Activated CD8-positive, alpha-beta memory T cell treated with anti-CD3 and anti-CD28 coated beads for 36 hours (primary cell): Measurements from ENCODE around the gene MTG1. TPM values are rescaled to one million over a fixed set of nuclear protein-coding genes. Genes with fewer than 3 reads are reported as not detected.
"Not testable (repeated sequence)": the region's sequence is repeated elsewhere in the genome, so short reads cannot be mapped to it uniquely, and the experiment has no call there.

Experiments
- CTCF ChIA-PET: fragments of 350-600 bp; sonication (Branson Sonifier 250); formaldehyde crosslinking; loops from one replicate; lab custom pipeline; 2021; ENCODE audit warnings: antibody characterized with exemption; lab: Charles Lee
- POLR2A ChIA-PET: fragments of 350-600 bp; sonication (Branson Sonifier 250); formaldehyde crosslinking; loops from one replicate; lab custom pipeline; 2021; ENCODE audit warnings: antibody characterized with exemption; lab: Charles Lee
- total RNA-seq, 2 experiments: library from RNA; stranded (reverse); gene quantifications; one replicate each; pipeline ENCODE4 v1.2.3, GENCODE V29; 2021

The MTG1 gene
- total RNA-seq, 2 experiments from 2014 or later, result 54.2 to 54.7 TPM

DNA sequence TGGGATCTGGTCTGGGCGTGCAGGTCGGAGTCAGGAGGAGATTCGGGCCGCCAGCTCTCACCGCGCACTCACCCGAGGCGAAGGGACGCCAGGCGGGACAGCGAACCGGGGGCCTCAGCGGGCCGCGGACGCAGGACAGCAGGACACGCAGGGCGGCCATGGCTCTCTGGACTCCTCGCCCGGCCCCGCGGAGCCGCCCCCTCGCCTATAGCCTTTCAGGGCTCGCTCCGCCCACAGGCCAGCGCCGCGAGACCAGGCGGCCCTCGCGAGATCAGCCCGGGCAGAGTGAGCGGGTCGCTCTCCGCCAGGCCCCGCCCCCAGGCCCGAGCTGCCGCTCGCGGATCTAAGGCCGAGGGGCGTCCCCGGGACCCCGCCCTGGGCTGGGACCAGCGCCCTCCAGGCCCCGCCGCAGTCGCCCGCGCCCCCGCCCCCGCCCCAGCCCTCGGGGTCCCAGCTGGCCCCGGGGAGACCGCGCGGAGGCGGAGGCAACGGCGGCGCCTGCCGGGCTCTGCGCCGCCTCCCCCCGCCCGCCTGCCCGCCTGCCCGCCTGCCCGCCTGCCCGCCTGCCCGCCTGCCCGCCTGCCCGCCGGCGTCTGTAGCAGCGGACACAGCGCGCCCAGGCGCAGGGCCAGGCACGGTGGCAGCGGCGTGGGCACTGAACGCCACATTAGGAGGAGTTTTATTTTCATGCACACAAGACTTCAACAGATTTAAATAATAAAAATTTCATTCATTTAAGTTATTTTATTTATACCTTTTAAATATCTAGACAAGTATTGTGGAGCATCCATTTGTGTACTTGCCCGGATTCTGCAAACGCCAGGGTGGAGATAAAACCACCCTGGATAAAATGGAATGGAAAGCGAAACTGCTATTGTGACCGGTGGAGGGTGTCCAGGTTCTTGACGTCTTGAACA is 20.5 kb upstream of the MTG1 start, which contains the start of gene ECHS1:
TSS of gene ECHS1 (minus strand) at position 181 of the 917 bp plus-strand sequence. CDS start at position 160, 21 bp downstream.
- ChIA-PET CTCF (interaction anchor here (1.3 kb wide), 1 partner anchor 44 kb away, joined by 4 read pairs; no protein-coding TSS in a partner anchor), POLR2A (interaction anchor here (0.6 kb wide), 1 partner anchor 9 kb away, joined by 3 read pairs; no protein-coding TSS in a partner anchor)

DNA sequence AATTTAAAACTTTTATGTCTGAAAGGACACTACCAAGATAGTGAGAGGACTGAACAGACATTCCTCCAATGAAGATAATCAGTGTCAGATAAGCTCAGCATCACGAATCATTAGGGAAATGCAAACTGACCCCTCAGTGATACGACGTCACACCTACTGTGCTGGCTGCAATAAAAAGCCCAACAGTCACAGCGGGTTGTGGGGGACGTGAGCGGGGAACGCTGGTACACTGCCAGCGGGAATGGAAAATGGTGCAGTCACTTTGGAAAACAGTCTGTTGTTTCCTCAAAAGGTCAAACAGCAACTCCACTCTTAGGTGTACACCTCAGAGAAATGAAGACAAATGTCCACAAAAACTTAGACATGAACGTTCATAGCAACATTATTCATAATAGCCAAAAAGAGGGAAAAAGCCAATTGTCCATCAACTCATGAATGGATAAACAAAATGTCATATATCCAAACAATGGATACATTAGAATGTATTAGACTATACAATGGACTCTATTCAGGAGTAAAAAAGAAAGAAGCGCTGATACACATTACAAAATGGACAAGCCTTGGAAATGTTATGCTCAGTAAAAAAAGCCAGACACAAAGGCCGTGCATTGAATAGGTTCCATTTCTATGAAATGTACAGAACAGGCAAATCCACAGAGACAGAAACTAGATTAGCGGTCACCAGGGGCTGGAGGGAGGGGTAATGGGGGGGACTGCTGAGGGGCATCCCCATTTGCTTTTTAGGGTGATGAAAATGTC is 18.4 kb upstream of the MTG1 start:
- POLR2A ChIA-PET, result no interaction called here
- CTCF ChIA-PET, result no interaction called here

- CTCF ChIA-PET, POLR2A ChIA-PET: not testable (repeated sequence)
Observed at GRCh38 chr10:133376183-133376582, 17.8 kb upstream of the MTG1 start.

DNA sequence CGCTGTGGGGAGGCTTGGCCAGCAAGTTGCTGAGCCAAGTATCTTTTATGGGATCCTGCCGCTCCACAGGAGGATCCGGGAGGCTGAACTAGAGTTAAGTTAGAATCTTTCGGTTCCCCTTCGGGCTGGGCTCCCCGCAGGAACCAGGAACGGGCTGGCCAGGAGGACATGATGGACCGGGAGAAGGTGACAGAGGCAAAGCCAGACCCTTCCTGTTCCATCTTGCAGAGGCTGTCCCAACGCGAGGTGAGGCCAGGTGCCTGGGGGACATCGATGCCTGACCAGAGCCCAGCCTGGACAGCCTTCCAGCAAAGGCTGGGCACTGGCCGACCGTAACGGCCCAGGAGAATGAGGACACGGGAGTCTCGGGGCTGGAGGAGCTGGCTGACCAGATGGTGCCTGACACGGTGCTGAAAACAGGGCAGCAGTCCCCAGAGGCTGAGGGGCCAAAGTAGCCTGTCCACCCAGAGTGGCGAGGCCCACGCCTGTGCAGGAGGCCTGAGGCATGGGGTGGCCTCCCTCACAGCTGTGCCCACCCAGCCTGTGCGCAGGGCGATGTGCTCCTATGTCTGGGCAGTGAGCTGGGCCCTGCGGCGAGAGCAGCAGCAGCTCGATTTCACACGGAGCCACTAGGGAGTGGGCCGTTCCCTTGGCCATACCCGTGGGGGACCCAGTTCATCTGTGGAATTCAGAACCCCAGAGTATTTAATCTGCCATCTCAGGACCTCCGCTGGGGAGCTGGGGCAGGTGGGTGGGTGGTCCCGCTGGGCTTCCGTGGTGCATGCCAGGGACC is 16.7 kb upstream of the MTG1 start:
- ChIA-PET CTCF (interaction anchor here (3.0 kb wide), 1 partner anchor 48 kb away, joined by 9 read pairs; no protein-coding TSS in a partner anchor), POLR2A (no interaction called here)

DNA sequence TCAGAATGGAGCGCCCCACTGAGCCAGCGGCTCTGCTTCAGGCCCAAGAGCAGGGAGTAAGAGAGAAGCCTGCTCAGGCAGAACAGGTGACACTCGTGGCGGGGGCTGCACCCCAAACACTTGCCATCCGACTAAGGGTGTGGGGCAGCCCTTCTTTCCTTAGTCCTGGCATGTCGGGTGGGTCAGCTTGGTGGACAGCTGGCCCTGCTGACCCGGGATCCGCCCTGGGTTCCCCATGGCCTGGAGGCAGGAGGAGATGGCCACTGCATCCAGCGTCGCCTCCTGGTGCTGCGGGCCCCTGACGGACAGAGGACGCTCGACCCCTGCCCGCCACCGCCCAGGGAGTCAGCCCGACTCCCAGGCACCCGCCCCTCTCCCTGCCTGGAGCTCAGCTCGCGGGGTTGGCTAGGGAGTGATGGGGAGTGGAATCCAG is 16.1 kb upstream of the MTG1 start:
- ChIA-PET POLR2A (interaction anchor here (1.1 to 1.9 kb wide), 2 partner anchors 11 to 13 kb away, joined by 3 to 5 read pairs; no protein-coding TSS in a partner anchor), CTCF (interaction anchor here (3.0 kb wide), 1 partner anchor 48 kb away, joined by 9 read pairs; no protein-coding TSS in a partner anchor)

DNA sequence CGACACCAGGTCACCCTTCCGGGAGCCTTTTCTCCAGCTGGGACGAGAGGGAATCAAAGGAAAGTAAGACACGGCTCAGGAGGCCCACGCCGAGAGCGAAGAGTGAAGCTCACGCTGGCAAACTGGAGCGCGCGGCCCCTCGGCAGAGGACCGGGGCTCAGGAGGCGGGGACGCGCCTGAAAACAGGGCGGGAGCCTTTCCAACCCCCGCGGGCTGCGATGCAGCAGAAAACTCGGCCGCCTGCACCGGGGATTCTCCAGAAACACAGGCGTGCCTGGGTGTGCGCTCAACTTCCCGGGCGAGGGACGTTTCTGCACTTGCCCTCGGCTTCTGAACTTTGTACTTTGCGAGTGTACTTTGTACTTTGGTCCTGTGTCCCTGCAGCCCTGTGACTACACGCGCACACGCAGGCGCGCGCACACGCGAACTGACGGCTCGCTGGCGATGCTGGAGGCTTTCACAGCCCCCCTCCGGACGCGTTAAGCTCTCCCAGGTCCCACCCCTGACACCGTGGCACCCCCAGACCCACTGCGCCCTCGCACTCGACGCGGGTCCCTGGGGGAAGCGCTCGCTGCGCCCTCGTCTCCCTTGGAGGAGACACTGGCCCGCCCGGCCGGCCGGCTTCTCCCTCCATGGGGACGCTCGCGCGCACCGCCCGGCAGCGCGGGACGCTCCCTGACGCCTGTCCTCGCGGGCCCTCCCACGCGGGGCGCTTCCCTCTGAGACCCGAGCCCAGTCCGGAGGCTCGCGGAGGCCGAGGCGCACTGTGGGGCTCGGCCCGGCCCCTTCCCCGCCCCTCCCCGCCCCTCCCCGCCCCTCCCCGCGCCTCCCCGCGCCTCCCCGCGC is 15.5 kb upstream of the MTG1 start:
- ChIA-PET CTCF (interaction anchor here (3.0 kb wide), 1 partner anchor 49 kb away, joined by 9 read pairs; no protein-coding TSS in a partner anchor), POLR2A (interaction anchor here (1.1 to 1.9 kb wide), 2 partner anchors 11 to 12 kb away, joined by 3 to 5 read pairs; no protein-coding TSS in a partner anchor)

- POLR2A ChIA-PET, result interaction anchor here (1.1 to 1.9 kb wide), 2 partner anchors 10 to 12 kb away, joined by 3 to 5 read pairs; no protein-coding TSS in a partner anchor
Observed at GRCh38 chr10:133379152-133379800, 14.7 kb upstream of the MTG1 start, which contains the start of gene PAOX. PAOX (plus strand) TSS chr10:133379262; CDS start chr10:133379317, 55 bp downstream.

GRCh38 chr10:133379801-133380666 is 13.9 kb upstream of the MTG1 start:
- ChIA-PET CTCF (interaction anchor here (3.0 kb wide), 1 partner anchor 51 kb away, joined by 9 read pairs; no protein-coding TSS in a partner anchor), POLR2A (interaction anchor here (0.7 kb wide), 1 partner anchor 11 kb away, joined by 3 read pairs; no protein-coding TSS in a partner anchor)

More at GRCh38 chr10:133379152-133379800, 14.7 kb upstream of the MTG1 start, which contains the start of gene PAOX:
- CTCF ChIA-PET, result interaction anchor here (3.0 kb wide), 1 partner anchor 50 kb away, joined by 9 read pairs; no protein-coding TSS in a partner anchor

DNA sequence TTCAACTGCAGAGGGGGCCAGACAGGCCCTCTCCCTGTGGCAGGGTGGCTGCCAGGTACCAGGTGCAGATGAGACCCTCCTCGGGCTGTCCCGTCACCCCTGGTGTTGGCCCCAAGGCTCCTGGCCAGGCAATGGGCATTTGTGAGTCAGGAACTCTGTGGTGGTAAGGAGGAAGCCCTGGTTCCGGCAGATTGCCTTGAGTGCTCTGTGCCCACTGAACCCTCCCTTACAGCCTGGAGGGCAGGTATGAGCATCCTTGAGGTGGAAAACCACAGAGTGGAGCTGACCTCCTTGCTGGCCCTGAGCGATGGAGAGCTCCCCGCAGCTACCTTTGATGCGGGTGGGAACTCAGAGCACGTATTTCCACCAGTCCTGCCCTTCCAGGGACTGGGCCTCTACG is 12.9 kb upstream of the MTG1 start:
- ChIA-PET CTCF (no interaction called here), POLR2A (no interaction called here)

DNA sequence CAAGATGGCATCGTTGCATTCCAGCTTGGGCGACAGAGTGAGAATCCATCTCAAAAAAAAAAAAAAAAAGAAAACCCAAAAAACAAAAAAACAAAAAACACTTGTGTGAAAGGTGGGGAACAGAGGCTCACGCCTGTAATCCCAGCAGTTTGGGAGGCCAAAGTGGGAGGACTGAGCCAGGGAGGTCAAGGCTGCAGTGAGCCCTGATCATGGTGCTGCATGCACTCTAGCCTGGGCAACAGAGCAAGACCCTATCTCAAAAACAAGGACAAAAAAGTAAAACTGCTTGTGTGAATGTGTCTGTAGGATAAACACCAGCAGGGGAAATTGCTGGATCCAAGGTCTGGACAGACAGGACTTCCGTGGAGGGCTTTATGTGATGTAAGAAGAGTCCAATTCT is 10.4 kb upstream of the MTG1 start:
- CTCF ChIA-PET, result interaction anchor here (1.4 kb wide), 1 partner anchor 55 kb away, joined by 3 read pairs; no protein-coding TSS in a partner anchor
- POLR2A ChIA-PET, result no interaction called here

GRCh38 chr10:133384071-133384470 is 9.9 kb upstream of the MTG1 start:
- ChIA-PET CTCF (no interaction called here), POLR2A (no interaction called here)

- ChIA-PET POLR2A (no interaction called here), CTCF (no interaction called here)
Observed at GRCh38 chr10:133385214-133385613, 8.7 kb upstream of the MTG1 start.

GRCh38 chr10:133386951-133387350 is 7.0 kb upstream of the MTG1 start:
- CTCF ChIA-PET, result not testable (repeated sequence)

DNA sequence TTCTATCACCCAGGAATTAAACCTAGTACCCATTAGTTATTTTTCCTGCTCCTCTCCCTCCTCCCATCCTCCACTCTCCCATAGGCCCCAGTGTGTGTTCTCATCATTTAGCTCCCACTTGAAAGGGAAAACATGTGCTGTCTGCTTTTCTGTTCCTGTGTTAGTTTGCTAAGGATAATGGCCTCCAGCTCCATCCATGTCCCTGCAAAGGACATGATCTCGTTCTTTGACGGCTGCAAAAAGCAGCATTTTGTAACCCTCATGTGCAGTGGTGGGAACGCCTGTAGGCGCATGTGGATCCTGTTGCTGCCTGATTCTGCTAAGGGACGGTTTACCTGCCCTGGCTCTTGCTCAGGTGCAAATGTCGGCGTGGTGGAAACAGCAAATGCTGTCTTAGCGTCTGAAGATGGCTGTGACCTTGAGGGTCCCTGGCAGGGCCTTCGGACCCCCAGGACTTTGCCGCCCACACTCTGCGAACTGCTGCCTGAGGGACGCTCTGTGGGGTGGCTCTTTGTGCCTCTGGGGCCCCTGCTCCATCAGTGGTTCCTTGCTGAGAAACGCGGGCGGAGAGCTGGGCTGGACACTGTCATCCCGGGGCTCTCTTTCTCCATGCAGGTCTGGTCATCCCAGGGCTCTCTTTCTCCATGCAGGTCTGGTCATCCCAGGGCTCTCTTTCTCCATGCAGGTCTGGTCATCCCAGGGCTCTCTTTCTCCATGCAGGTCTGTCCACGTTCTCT is 5.6 kb upstream of the MTG1 start:
- ChIA-PET POLR2A (interaction anchor here (1.3 kb wide), 1 partner anchor 10 kb away, joined by 3 read pairs; no protein-coding TSS in a partner anchor), CTCF (interaction anchor here (1.1 to 1.2 kb wide), 2 partner anchors 49 to 58 kb away, joined by 3 read pairs; no protein-coding TSS in a partner anchor)

More at GRCh38 chr10:133386951-133387350, 7.0 kb upstream of the MTG1 start:
- POLR2A ChIA-PET, result interaction anchor here (0.6 kb wide), 1 partner anchor 162 kb away, joined by 3 read pairs; no protein-coding TSS in a partner anchor
